Embryonic facial prominence (tissue), 1 donor: ENCODE measurements around the gene MRGPRG.

ENCODE experiments used
- DNase-seq: peaks from one replicate; pipeline ENCODE4 v3.0.0-alpha.2; 2016; ENCODE audit errors: extremely low spot score

MRGPRG gene

DNA sequence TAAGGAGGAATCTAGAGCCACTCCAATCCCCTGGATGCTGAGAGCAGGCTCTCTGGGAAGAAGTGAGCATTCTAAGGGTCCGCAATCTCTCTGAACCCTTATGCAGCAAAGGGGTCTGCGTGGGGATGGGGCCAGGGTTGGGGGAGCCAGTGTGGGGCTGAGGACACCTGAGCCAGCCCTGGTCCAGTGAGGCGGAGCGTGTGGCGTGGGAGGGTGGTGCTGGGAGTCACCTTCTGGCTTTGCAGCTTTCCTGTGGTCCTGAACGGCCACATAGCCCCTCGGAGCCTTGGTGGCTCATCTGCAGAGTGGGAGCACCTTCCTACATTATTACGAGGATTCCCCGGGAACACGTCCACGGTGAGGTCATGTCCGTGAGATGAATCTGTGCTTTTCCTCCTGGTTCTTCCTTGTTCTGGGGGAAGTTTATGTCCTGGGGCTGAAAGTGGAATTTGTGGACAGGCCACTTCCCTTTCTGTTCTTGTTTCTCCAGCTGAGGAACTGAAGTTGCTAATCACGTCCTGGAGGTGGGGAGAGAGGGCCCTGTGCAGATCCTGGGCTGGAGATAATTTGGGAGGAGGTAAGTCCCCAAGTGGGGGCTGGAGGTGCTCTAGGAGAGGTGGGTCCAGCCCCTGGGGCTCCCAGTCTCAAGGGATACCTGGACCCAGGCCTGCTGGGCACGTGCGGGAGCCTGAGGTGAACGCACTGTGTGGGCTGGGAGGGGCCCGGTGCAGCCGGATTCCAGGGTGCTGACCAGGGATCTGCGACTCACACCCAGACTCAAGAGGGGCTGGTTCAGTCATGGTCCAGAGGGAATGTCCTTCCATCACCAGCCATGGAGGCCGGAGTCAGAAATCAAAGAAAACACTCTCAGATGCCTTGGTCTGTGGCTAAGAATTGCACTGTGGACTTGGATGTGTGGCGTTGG is 7.5 kb upstream of the MRGPRG start:
- DNase-seq: no peak

DNA sequence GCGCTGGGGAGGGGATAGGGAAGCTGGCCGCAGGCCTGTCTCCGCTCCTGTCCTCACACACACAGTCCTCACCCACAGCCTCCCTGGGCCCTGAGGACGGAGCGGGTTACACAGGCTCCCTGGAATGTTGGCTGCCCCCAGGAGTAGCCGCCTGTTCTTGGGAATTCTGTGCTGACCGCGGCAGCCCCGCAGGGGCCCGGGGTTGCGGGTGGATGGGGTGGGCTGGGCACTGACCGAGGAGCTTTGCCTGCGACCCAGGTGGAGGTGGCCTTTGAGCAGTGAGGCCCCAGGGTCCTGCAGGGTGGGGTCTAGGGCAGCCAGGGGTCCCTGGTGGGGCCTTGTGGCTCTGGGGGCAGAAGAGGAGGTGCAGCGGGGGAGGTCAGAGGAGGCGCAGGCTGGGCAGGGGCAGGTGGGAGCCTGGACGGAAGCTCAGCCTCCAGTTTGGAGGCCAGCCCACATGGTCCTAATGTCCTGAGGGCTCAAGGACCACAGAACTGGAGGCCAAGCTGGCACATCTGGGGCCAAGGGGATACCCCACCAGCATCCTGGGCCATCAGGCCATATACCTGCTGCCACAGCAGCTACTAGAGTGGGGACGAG is 6.6 kb upstream of the MRGPRG start:
- DNase-seq: no peak

DNA sequence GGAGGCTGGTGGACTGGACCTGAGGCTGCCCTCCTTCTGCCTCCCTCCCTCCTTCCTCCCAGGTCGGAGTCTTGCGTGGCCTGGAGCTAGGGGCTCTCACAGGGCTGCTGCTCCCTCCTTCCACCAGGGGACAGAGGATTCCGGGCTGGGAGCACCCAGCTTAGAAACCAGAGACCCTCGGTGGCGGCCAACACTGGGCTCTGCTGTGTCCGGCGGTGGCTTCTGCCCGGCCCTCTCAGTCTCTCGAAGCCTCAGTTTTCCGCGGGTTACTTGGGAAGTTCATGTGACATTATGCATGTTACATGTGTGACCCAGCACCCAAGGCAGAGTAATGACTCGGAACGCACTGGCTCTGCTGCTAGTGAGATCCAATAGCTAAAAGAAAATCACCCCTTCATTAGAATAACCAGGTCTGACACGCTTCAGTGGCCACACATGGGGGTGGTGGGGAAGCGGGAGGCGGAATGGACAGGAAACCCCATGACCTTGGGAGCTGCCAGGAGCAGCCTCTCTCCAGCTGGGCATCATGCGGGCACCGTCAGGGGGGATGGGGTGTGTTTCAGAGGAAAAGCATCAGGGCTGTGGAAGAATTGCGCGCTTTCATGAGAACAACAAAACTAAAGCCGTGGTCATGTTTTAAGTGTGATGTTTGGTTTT is 5.9 kb upstream of the MRGPRG start:
- DNase-seq: no peak

DNA sequence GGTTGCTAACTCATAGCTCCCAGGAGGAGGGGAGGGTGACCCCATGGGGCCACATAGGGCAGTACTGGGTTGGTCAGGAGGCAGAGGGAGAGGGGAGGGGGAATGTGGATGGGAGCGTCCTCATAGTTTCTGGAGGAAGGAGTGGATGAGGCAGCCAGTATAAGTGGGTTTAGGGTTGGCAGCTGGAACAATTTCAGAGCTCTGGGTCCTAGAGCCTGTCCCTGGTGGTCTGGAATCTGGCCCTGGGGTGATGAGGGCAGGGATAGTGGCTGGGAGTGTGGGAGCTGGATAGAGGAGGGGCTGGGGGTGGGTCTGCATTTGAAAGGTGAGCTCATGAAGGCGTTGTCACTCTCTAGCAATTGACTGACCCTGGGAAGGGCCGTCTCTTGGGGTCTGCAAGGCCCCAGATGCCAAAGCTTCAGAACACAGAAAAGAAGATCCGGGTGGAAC is 5.3 kb upstream of the MRGPRG start:
- no peak for DNase-seq

DNA sequence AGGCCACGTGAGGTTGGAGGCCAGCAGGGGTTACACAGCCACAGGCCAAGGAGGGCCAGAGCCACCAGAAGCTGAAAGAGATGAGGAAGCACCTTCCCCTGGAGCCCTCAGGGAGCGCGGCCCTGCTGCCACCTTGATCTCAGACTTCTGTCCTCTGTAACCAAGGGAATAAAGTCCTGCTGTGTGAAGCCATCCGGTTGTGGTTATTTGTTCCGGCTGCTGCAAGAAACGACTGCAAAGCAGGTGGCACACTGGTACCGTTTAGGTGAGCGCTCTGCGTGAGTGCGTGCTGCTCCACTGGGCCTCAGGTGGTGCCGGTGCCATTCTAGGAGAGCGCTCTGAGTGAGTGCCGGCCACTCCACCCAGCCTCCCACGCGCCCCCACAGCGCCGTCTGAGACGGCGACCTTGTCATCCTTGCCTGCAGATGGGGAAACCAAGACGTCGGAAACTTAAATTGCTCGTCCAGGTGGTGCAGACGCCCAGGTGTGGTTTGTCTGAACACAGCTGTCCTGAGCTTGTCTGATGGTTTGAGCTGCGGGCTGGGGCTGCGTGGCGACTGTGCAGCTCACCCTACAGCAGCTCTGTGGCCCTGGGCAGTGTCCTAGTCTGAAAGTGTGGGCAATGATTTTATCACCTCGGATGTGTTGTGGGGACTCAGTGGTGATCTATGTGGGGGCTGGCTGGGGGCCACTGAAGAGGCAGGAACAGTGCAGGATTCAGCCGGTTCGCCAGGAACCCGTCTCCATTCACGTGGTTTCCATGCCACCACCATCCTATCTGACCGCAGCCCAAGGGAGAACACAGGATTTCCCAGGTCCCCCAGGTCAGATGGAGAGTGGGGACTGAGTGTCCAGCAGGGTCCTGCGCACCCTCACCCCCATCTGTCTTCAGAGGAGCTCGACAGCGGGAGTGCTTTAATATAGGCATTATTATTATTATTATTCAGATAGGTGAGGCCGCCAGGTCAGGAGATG is 4.6 kb upstream of the MRGPRG start:
- no peak for DNase-seq

DNA sequence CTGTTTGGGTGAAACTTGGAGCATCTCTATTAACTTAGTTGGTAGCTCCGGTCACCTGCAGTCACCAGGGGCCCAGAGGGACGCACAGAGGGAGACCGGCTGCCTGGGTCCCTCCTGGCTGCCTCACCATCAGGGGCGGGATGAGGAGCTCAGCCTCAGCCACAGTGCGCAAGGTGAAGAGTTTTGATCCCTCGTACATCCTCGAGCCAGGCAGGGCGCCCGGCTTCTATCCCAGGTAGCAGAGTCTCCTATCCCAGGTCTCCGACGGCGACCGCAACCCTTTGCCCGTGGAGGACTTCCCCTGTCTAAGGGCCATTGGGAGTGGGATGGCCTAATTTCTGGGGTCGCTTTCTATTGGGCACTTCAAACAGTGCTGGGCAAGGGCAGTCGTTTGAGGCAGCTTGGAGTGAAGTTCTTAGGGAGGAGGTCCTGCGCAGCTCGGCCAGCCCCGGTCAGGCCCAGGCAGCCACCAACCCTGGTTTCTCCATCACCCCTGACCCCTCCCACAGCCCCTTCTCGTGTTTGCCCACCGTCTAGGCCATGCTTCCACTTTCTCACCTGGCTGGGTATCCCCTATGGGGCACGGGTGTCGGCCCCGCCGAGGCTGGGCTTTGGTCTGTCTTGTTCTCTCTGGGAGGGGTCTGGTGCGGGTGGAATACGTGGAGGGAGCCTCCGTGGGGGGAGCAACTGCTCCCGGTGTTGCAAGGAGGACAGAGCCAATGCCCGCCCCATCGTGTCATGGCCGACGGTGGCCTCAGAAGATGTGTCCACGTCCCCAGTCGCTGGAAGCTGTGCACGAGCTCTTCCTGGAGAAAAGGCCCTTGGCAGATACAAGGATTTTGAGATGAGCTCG is 3.6 kb upstream of the MRGPRG start:
- no peak for DNase-seq

DNA sequence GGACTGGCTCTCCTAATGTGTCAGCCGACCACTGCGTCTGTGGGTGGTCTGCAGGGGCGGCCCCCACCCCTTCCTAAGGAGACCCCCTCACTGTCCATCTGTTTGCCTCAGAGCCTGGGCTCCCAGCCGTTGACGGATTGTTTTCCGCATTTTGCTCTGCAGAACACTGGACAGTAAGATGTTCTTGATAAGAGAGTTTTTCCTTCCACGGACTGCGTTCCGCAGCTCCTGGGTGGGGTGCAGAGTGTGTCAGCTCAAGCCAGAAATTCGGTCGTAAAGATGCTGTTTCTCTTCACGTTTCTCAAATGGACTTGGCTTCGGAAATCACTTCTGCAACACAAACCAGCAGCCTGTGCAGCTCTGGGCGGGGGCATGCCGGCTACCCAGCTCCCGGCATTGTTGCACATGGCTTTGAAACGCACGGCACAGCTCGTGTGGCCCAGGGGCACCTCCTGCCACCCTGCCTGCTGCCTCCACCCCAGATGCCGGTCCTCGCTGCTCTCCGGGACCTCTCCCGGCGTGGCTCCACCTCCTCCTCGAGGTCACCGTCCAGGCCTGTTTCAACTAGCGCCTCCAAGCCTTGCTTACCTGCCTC is 2.9 kb upstream of the MRGPRG start:
- no peak for DNase-seq

DNA sequence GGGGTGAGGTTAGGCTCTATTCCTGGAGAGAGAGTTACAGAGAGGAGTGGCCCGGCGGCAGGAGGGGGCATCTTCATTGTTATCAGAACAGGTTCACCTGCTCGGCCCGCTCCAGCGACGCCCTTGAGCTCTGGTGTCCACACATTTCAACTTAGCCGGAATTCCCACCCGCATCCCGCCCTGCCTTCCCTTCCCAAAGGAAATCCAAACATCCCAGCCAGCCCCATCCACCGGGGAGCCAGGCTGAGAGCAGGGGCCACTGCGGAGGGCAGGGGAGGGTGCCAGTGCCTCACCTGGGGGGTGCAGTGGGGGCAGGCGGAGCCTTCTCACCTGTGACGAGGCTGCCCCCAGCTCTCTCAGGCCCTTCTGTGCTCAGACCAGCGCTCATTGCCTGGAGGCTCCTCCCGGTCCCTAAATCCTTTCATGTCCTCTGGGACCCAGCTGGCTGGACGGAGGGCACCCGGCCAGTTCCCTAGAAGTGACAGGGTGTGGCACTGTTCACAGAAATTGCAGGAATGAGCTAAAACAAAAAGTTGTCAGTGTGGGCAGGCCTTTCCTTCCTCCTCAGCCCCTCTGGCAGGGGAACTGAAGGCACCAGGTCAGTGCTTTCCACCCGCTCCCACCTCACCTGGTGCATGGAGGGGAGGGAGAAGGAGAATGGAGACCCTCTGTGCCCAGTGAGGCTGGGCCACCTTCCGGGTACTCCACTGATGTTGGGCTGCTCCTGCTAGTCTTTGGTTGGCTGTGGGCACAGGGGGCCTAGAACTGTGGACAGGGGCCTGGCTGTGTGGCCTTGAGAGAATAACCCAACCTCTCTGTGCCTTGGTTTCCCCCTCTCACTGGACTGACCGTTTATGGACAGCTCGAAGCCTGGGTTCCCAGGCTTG is 2.2 kb upstream of the MRGPRG start:
- DNase-seq: no peak

DNA sequence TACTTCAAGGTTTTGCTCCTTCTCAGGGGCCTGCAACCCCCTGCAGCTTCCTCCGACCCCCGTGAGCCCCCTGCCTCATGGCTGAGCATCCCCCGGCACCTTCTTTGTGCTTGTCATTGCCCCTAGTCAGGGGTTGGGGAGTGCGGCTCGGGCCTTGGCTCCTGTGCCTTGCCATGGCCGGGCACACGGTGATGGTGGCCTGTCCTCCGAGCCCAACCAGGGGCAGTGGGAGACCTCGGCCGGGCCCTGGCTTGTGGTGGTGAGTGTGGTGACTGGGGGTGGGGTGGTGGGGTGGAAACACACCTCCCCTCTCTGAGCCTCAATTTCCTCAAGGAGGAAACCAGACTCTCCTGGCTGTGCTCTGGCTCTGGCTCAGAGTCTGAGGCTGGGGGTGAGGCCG is 1.5 kb upstream of the MRGPRG start:
- no peak for DNase-seq

DNA sequence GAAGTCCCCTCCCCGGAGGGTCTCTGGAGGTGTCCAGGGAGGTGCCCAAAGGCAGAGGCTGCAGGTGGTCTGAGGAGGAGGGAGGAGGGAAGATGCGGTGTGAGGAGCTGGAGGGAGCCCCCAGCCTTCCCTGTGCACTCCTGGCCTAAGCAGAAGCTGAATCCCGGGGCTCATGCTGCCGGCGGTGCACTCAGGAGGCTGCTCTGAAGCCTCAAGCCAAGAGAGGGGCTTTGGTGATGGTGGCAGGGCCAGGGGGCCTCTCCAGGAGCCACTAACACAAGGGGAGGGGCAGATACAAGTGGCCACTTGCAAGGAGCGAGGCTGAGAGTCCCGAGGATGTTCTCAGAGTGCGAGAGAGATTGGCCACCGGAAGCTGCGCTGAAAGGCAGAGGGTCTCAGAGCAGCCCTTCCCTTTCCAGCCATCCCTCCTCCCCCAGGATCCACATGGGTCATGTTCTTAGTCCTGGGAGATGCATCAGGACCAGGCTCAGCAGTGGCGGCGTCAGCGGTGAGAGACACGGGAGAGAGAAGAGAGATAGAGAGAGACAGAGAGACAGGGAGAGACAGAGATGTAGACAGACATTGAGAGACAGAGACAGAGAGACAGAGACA is 774 bp upstream of the MRGPRG start:
- DNase-seq: no peak

DNA sequence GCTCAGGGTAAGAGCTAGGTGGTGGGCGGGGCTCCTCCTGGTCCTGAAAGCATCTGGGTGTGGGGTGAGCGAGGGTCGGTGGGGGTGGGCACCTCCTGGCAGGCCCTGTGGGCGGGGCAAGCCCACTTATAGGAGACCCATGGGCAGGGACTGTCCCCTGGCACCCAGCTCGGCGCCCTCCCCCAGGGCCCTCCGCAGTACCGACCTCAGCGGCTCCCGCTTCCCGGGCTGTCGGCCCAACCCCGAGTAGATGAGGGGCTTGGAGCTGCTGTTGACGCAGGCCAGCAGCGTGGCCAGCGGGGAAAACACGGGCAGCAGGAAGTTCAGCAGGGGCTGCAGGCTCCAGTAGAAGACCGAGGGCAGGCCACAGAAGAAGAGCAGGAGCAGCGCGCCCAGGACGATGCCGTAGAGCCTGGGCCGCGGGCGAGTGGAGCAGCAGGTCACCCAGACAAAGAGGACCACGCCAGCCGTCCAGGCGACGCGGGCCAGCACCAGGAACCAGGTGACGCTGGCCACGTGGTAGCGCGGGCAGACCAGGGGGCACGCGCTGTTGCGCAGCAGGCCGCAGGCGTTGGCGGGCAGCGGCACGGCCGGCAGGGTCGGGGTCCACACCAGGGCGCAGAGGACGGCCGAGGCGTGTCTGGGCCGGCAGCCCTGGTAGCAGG is 663 bp downstream of the MRGPRG start:
- DNase-seq: no peak

DNA sequence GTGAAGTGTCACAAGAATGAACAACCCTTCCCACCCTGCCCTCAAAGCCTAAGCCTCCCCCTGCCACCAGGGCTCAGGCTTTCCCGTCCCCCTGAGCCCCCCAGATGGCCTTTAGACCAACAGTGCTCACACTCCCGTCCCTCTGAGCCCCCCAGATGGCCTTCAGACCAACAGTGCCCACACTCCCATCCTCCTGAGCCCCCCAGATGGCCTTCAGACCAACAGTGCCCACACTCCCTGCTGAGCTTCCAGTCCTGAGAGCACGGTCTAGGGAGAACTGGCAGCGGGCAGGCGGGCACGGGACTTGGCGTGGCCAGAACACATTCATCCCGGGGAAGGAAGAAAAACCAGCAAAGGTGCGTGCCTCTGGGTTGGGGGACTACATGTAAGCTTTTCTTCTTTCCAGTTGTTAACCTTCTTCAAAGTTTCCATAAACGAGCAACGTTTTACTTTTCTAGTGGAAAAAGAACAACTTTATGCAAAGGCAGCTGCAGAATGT is 2.5 kb downstream of the MRGPRG start:
- no peak for DNase-seq

DNA sequence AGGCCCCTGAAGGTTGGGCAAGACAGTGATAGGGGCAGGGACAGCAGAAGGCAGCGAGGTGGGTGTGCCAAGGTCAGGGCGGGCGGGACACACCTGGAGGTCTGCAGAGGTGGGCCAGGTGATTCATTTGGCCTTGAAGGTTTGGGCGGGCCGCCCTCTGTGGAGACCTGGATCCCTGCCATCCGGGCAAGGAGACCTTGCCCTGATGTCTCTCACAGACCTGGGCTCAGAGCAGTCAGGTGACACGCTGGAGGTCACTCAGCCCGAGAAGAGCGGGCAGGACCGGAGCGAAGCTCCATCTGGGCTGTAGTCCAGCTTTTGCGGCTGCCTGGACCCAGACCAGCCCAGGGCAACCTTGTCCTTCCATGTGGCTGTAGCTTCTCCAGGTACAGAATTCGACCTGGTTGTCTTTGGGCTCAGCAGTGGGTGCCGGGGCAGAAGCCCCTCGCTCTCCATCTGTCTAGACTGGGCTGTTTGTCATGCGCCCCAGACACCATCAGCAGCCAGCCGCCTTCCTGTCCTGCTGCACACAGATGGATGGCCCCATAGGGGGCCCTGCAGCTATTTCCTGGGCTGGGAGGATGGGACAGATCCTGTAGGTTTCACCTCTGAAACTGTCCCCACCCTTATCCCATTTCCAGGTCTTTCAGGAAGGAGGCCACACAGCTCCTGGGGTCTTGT is 3.1 kb downstream of the MRGPRG start:
- no peak for DNase-seq

DNA sequence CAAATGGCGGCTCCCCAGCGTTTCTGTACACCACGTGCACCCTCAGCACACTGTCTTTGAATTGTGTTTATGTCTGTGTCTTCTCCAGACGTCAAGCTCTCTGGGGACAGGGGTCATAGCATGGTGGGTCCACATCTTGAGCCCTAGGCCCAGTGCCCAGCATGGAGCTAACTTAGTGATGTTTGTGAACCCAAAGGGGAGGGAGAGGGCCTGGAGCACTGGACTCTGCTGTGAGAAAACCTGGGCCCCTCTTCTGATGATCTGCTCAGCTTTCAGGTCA is 4.3 kb downstream of the MRGPRG start:
- DNase-seq: no peak

DNA sequence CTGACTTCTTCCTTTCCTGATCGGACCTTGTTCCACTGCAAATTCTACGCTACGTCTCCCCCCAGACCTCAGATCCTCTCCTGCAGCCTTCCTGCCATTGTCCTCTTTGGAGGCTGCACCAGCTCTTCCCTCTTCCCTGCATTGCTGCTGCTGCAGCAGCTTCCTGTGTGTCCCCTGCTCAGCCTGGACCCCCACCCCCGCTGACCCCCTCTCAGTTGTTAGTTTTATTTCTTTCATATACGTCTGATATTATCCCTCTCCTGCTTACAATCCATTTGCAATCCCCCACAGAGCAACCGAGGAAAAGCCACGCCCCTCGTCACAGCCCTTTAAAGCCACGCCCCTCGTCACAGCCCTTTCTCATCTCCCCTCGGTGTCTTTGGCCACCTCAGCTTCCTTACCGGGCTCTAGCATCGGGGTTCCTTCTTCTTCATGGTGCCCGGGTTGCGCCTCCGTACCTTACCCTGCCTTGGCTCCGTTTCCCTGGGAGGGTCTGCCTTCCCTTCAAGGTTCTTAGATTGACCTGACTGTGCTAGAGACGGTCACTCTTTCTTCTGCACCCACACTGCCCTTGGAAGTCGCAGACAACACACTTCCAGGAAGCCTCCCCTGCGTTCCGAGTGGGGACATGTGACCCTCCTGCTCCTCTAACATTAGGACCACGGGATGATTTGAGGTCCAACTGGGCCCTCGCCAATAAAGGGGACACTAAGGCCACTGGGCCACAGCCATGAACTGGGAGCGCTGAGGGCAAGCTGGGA is 4.8 kb downstream of the MRGPRG start:
- no peak for DNase-seq

DNA sequence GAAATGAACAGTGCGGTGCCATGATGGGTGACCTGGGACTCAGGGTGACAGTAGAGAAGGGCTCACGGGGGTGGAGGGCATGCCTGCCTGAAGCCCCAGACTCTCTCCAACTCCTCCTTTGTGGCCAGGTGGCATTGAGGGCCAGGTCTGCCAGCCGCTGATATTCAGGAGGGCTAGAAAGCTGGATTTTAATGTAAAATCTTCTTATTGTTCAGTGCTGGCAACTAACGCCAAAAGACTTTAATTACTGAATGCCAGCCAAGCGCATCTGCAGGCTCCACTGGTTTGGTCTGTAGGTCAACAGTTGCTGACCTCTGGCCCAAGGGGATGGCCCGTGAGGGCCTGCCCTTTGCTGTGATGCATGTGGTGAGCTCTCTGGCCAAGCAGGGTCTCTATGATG is 10.3 kb downstream of the MRGPRG start:
- no peak for DNase-seq
